ENCODE results near the gene TALDO1.

DNA sequence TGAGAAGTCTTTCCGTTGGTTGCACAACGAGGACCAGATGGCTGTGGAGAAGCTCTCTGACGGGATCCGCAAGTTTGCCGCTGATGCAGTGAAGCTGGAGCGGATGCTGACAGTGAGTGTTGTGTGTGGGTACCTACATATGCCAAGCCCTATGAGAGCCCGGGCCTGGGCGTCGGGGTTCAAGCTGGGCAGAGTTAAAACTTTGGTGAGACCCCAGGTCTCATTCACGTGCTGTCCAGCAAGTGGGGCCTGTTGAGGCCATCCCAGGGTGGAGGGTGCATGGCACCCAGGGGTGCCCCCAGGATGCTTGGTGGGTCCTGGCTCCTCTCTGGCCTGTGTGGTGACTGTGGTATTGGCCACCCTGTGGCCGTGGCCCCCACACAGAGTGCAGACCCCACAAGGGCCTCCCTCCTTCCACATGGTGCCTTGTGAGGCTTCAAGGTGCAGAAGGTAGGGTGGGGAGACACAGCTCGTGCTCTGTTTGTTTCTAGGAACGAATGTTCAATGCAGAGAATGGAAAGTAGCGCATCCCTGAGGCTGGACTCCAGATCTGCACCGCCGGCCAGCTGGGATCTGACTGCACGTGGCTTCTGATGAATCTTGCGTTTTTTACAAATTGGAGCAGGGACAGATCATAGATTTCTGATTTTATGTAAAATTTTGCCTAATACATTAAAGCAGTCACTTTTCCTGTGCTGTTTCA, 17.2 kb downstream of the TALDO1 start:
- TF ChIP-seq, protein P1, sequence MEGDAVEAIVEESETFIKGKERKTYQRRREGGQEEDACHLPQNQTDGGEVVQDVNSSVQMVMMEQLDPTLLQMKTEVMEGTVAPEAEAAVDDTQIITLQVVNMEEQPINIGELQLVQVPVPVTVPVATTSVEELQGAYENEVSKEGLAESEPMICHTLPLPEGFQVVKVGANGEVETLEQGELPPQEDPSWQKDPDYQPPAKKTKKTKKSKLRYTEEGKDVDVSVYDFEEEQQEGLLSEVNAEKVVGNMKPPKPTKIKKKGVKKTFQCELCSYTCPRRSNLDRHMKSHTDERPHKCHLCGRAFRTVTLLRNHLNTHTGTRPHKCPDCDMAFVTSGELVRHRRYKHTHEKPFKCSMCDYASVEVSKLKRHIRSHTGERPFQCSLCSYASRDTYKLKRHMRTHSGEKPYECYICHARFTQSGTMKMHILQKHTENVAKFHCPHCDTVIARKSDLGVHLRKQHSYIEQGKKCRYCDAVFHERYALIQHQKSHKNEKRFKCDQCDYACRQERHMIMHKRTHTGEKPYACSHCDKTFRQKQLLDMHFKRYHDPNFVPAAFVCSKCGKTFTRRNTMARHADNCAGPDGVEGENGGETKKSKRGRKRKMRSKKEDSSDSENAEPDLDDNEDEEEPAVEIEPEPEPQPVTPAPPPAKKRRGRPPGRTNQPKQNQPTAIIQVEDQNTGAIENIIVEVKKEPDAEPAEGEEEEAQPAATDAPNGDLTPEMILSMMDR (IDR thresholded peaks at IDR 0.05): no peak
- TF ChIP-seq POLR2A (IDR thresholded peaks at IDR 0.05): no peak
